DOHH2 (cell line): ENCODE results near the gene TREX2.
A peak's percentile ranks its signal among the peaks of the same experiment; 100 is the strongest.

ENCODE experiments used
- H3F3A ChIP-seq: fragments of 200-600 bp; sonication (generic), shearing (Covaris generic); 2 replicates; pipeline ENCODE4 v1.6.0; 2016; ENCODE audit warnings: antibody characterized with exemption, mild to moderate bottlenecking; ENCODE audit not compliant: control insufficient read depth, insufficient read depth
- H3K27ac ChIP-seq: fragments of 200-600 bp; sonication (generic); 2 replicates; pipeline ENCODE4 v1.5.1; 2014; ENCODE audit warnings: low read depth, mild to moderate bottlenecking, low read length, moderate library complexity
- H3K27me3 ChIP-seq: fragments of 200-600 bp; sonication (generic); 2 replicates; pipeline ENCODE4 v1.6.1; 2014; ENCODE audit warnings: mild to moderate bottlenecking, low read length, mixed read lengths; ENCODE audit not compliant: control insufficient read depth
- H3K36me3 ChIP-seq: fragments of 200-600 bp; sonication (generic); 2 replicates; pipeline ENCODE4 v1.6.1; 2014; ENCODE audit warnings: mild to moderate bottlenecking, low read length, moderate library complexity, mixed read lengths; ENCODE audit not compliant: control insufficient read depth
- H3K4me1 ChIP-seq: fragments of 200-600 bp; sonication (generic); 2 replicates; pipeline ENCODE4 v1.6.1; 2014; ENCODE audit warnings: mild to moderate bottlenecking, low read length, mixed read lengths; ENCODE audit not compliant: control insufficient read depth
- H3K4me2 ChIP-seq: fragments of 200-600 bp; sonication (generic); 2 replicates; pipeline ENCODE4 v1.6.0; 2014; ENCODE audit warnings: mild to moderate bottlenecking, low read length, moderate library complexity
- H3K4me3 ChIP-seq: fragments of 200-600 bp; sonication (generic); 2 replicates; pipeline ENCODE4 v1.5.1; 2014; ENCODE audit warnings: mild to moderate bottlenecking, low read length, mixed read lengths
- H3K79me2 ChIP-seq: fragments of 200-600 bp; sonication (generic); 2 replicates; pipeline ENCODE4 v1.6.1; 2014; ENCODE audit warnings: mild to moderate bottlenecking, low read length, mixed read lengths; ENCODE audit not compliant: control insufficient read depth
- H3K9me2 ChIP-seq: fragments of 200-600 bp; sonication (generic); replicated peaks from 2 replicates; pipeline ENCODE4 v1.6.1; 2014; ENCODE audit warnings: mild to moderate bottlenecking, low read length, mixed read lengths; ENCODE audit not compliant: control insufficient read depth
- H3K9me3 ChIP-seq: fragments of 200-600 bp; sonication (generic); 2 replicates; pipeline ENCODE4 v1.6.1; 2014; ENCODE audit warnings: antibody characterized with exemption, low read length, mixed read lengths; ENCODE audit not compliant: control insufficient read depth, insufficient read depth
- H4K20me1 ChIP-seq: fragments of 200-600 bp; sonication (generic); 2 replicates; pipeline ENCODE4 v1.6.0; 2014; ENCODE audit warnings: low read depth, mild to moderate bottlenecking, antibody characterized with exemption, low read length, moderate library complexity; ENCODE audit not compliant: control insufficient read depth, insufficient read depth
- EZH2phosphoT487 ChIP-seq: fragments of 200-600 bp; sonication (generic); IDR thresholded peaks from 2 replicates; pipeline ENCODE4 v1.6.1; 2017; ENCODE audit warnings: borderline replicate concordance, mild to moderate bottlenecking, antibody characterized with exemption, low read length, moderate library complexity, mixed read lengths
- TF ChIP-seq, protein P1 (sequence below): fragments of 200-600 bp; sonication (generic); IDR thresholded peaks from one replicate; pipeline ENCODE4 v1.5.1; 2014; ENCODE audit warnings: antibody characterized with exemption, mild to moderate bottlenecking, low read depth, low read length; ENCODE audit not compliant: poor library complexity, severe bottlenecking

The TREX2 gene

DNA sequence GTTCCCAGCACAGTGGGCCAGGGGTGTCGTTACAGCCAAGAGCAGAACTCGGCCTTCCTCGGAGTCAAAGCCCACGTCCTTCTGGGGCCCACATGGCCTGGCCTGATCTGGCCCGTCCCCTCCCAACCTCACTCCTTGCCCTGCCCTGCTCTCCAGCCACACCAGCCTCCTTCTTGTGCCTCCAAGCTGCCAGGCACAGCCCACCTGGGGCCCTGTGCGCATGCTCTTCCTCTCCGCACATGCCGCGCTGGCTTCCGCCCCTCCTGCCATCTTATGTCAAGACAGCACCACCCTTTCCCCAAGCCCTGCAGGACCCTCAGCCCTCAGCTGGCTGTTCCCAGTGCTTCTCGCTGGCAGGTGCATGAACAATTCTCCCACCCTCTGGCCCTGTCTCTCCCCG lies 17.7 kb upstream of the TREX2 start:
- no peaks in the 10 kb centered on the region for H3K4me1 ChIP-seq
- no peaks in the 10 kb centered on the region for H3K27me3 ChIP-seq
- H3K4me2 ChIP-seq: no peak overlapping the region
- no peaks in the 10 kb centered on the region for H4K20me1 ChIP-seq
- peaks cover 23% of the 10 kb centered on the region for H3K79me2 ChIP-seq
- TF ChIP-seq, protein P1, sequence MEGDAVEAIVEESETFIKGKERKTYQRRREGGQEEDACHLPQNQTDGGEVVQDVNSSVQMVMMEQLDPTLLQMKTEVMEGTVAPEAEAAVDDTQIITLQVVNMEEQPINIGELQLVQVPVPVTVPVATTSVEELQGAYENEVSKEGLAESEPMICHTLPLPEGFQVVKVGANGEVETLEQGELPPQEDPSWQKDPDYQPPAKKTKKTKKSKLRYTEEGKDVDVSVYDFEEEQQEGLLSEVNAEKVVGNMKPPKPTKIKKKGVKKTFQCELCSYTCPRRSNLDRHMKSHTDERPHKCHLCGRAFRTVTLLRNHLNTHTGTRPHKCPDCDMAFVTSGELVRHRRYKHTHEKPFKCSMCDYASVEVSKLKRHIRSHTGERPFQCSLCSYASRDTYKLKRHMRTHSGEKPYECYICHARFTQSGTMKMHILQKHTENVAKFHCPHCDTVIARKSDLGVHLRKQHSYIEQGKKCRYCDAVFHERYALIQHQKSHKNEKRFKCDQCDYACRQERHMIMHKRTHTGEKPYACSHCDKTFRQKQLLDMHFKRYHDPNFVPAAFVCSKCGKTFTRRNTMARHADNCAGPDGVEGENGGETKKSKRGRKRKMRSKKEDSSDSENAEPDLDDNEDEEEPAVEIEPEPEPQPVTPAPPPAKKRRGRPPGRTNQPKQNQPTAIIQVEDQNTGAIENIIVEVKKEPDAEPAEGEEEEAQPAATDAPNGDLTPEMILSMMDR: no peak
- no peak for TF ChIP-seq EZH2phosphoT487
- no peaks in the 10 kb centered on the region for H3F3A ChIP-seq
- no peaks in the 10 kb centered on the region for H3K9me3 ChIP-seq
- H3K9me2 ChIP-seq: no peaks in the 10 kb centered on the region
- peaks cover 17% of the 10 kb centered on the region for H3K36me3 ChIP-seq
- H3K4me3 ChIP-seq: no peak overlapping the region
- no peak overlapping the region for H3K27ac ChIP-seq

DNA sequence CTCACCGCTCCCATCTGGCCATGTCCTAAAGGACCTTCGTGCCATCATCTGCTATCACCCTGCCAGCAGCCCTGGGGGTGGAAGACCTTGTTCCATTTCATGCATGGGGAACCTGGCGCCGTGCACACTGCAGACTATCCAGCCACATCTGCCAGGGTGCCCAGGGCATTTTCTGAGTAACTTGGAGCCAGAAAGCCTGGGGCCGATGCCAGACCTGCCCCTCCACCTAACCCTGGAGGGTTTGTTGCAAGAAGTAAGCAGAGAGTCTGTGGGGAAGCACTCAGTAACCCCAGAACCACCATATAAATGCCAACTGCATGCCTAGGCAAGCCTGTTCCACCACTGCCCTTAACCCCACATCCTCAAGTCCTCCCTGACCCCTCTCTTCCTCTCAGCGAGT lies 17.2 kb upstream of the TREX2 start:
- Histone ChIP-seq H3K36me3 (peaks cover 12% of the 10 kb centered on the region), H3K4me1 (no peaks in the 10 kb centered on the region), H3F3A (no peaks in the 10 kb centered on the region), H3K4me2 (no peak overlapping the region), H3K27me3 (no peaks in the 10 kb centered on the region), H4K20me1 (no peaks in the 10 kb centered on the region), H3K79me2 (peaks cover 18% of the 10 kb centered on the region), H3K9me2 (no peaks in the 10 kb centered on the region), H3K27ac (no peak overlapping the region), H3K9me3 (no peaks in the 10 kb centered on the region), H3K4me3 (no peak overlapping the region)
- no peak for TF ChIP-seq EZH2phosphoT487
- TF ChIP-seq, protein P1: no peak

- H4K20me1 ChIP-seq: no peaks in the 10 kb centered on the region
- H3K36me3 ChIP-seq: peaks cover 12% of the 10 kb centered on the region
- H3K4me2 ChIP-seq: no peak overlapping the region
- H3K27ac ChIP-seq: no peak overlapping the region
- H3K4me1 ChIP-seq: no peaks in the 10 kb centered on the region
- TF ChIP-seq, protein P1: no peak
- no peak for TF ChIP-seq EZH2phosphoT487
- H3K4me3 ChIP-seq: no peak overlapping the region
- no peaks in the 10 kb centered on the region for H3K9me2 ChIP-seq
- no peaks in the 10 kb centered on the region for H3K9me3 ChIP-seq
- H3K79me2 ChIP-seq: peaks cover 10% of the 10 kb centered on the region
- H3K27me3 ChIP-seq: no peaks in the 10 kb centered on the region
- H3F3A ChIP-seq: no peaks in the 10 kb centered on the region
These were observed 16.4 kb upstream of the TREX2 start for GRCh38 chrX:153462291-153462690.

DNA sequence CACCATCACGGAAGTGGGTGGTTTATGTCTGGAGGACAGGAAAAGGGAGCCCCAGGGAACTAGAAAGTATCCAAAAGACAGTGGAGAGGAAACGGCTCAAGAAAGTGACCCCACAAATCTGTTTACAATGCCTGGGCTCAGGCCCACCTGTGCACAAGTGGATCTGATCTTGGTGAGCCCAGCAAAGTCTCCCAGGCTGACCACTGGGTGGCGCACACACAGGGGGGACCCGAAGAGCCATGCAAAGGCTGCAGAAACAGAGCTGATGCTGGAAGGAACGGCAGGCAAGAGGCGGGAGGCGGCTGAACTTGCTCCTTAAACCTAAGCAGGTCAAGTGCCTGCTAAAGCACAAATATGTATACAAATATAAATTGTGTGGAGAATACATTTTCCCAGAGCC lies 15.0 kb upstream of the TREX2 start:
- Histone ChIP-seq H3K4me3 (no peak overlapping the region), H3K9me2 (no peaks in the 10 kb centered on the region), H3K4me1 (no peaks in the 10 kb centered on the region), H3K27me3 (no peaks in the 10 kb centered on the region), H3K36me3 (peaks cover 12% of the 10 kb centered on the region), H3K27ac (no peak overlapping the region), H4K20me1 (no peaks in the 10 kb centered on the region), H3F3A (no peaks in the 10 kb centered on the region), H3K4me2 (no peak overlapping the region), H3K9me3 (no peaks in the 10 kb centered on the region), H3K79me2 (no peaks in the 10 kb centered on the region)
- TF ChIP-seq, protein P1: peak; percentile 75
- TF ChIP-seq EZH2phosphoT487: no peak
